CD1c-positive myeloid dendritic cell (primary cell): ENCODE data around the gene KMT2A.
"Not testable (repeated sequence)": the region's sequence is repeated elsewhere in the genome, so short reads cannot be mapped to it uniquely, and the experiment has no call there.

Experiments used
- DNase-seq: peaks from one replicate; pipeline ENCODE4 v3.0.0-alpha.2; 2016; ENCODE audit errors: extremely low spot score

KMT2A gene

DNA sequence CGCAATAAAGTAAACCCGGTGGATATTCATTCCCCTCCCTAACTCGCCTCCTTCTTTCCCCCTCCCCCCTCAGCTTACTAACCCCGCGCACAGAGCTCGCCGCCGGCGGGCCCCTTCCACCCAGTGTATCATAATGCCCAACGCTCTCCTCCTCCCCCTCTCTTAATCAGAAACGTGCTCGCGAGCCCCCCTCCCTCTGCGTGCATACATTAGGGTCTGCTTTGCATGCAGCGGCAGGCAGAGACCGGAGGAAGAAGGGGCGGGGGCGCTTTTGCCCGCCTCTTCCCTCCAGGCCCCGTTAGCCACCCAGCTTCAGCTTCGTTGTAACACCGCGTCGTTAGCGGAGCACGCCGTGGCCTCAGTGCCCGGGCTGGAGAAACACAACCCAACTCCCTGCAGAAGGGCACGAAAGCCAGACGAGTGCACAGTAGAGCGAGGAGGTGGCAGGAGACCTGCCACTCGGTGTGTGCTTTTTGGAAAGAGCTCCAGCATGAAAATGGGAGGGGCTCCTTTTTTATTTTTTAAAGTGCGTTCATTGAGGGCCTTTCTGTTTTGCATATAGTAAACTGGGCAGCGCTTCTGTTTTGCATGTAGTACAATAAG, 901 bp upstream of the KMT2A start:
- peak; percentile 57 for DNase-seq

DNA sequence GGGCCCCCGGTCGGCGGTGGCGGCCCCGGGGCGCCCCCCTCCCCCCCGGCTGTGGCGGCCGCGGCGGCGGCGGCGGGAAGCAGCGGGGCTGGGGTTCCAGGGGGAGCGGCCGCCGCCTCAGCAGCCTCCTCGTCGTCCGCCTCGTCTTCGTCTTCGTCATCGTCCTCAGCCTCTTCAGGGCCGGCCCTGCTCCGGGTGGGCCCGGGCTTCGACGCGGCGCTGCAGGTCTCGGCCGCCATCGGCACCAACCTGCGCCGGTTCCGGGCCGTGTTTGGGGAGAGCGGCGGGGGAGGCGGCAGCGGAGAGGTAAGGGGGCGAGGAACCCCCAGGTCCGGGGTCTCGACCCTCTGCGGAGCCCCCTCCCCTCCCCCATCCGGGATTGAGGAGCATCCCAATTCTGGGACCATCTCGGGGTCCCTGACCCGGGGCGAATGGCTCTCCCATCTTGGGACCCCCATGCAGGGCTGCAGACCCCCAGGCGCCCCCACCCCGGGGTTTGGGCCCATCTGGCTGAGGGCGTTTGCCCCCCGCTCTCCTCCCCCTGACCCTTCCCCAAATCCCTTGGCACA, 431 bp downstream of the KMT2A start:
- DNase-seq = no peak

DNA sequence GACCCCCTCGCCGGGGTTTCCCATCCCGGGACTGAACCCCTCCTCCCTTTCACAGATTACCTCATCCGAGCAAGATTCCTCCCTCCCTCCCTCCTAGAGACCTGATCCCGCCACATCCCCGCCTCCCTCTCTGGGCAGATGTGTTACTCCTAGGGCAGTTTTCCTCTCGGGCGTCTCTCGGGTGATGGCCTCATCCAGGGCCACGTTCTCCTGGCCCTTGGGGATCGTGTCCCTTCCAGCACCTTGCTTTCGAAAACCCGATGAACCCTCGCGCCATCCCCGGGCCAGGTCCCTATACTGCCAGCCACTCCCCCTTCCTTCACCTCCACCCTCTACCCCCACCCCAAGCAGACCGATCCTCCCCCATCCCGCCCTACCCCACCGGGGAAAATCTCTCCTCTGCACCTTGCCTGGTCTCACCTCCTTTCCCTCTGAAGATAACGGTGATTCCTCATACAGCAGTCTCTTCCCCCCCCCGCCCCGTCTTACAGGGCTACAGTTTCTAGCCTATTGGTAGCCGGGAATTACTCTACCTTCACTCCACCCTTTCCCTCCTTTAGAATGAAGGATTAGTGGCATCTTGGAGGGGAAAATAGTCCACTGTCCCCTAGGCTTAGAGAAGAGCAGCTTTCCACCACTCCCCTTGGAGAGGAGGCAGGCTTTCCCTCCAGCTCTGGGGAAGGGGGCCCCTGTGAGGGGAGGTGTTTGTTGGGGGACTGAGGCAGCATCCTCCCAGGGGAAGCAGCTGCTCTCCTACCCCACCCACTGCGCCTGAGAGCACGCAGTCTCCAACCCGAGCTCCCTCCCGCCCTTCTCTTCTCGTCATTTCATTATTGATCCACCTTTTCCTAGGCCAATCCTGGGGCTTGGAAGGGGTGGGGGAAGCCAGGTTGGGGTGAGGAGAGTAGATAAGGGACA, 1.2 kb downstream of the KMT2A start:
- peak; percentile 10 for DNase-seq

DNA sequence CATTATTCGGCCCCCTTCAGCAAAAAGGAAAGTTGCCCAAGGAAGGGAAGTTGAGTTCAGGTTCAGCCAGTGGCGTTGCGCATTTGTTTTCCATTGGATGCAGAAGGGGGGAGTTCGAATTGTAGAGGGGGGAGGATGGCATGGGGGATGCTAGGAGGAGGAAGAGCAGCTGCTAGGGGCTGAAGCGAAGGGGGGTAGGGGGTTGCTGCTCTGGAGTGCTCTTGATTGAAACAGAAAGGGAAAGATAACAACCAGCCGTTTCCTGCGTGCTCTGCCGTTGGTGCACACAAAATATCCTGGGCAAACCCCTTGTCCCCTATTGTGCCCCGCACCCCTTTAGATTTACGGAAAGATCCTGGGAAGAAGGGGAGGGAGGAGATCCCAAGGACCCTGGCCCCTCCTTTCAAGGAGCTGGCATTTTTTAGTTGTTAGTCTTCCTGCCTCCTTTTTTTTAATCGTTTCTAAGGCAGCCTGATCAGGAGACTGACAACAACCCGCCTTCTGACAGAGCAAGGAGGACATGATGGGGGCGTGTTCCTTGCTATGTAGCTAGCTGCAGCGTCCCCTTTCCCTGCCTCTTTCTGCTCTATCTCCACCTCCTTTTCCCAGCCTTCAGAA, 2.1 kb downstream of the KMT2A start:
- DNase-seq = peak; percentile 47

DNA sequence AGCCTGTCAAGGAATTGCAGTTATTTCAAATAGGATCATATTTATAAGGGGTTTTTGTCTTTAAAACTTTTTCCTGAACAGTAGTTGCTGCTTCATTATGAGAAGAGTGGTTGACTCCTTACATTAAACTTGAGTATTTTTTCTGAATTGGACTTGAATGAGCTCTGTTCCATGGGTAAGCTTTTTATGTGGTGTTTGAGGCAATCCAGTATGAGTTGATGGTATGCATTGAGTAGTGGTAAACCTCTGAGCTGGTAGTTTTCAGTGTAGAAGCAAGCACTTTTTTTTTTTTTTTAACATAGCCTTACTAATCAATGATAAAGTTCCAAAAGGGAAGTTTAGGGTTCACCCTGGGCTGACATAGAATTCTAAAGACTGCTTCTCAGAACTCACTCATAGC, 3.4 kb downstream of the KMT2A start:
- DNase-seq = no peak

DNA sequence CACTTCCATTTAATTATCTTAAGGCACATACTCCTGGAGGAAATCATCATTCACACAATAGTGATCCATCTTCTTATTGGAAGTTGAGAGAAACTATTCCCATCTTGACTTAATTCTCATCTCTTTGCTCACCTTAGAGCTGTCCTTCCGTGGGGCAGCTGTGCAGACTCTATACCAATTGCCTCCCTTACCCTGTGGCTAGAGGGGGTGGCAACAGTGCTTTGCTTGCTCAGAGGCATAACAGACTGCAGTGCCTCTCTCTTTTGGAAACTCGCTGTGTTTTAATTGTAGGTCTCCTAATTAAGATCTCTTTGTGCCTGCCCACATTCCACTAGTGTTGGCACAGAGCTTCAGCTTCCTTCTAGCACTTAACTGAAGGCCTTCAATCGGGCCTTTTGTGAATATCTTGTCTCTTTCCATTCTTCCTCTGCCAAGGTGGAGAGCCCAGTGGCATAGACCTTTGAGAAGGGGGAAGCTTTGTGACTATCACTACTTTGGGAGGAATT, 5.5 kb downstream of the KMT2A start:
- DNase-seq = no peak

DNA sequence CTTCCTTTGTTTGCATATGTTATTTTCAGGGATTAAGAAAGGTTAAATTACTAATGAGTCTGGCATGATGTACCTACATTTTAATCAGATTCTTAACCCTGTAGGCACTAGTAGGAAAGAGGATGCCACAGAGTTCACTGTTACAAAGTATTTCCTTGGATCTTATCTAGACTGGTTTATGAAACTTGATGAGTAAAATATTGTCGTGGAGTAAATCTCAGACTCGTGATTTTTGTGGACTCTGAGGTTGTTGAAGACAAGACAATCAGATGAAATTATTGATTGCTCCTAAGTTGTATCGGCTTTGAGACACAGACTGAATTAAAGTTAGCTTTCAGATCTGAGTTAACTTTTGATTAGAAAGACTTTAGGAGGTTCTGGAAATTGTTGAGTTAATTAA, 6.0 kb downstream of the KMT2A start:
- no peak for DNase-seq

DNA sequence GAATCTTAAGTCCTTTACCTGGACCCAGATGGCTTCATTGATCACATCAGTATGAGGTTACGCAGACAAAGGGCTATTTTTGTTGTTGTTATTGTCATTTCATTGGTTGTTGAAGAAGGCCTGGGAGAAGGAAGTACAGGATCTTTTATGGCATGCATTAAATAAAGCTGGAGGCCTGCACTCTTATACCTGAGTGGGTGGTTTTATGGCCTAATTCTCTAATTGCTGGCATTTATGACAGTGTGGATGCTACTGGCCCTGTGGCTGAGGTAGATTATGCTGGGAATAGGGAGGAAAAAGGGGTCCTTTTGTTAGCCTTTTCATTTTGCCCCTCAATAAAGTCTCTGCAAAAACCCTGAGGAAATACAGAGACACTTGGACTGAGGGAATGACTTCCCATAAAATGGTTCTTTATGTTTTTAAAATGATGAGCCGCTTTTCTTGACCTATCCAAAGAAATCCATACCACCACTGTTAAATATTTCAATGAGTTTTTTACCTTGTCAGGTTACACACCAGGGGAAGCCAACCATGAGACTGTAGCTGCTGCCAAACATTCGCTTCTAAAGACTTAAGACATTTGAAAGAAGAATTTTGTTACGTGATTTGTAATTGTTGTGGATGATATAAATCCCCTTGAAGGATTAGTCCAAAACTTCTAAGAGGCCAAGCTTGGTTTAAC, 6.8 kb downstream of the KMT2A start:
- no peak for DNase-seq

DNA sequence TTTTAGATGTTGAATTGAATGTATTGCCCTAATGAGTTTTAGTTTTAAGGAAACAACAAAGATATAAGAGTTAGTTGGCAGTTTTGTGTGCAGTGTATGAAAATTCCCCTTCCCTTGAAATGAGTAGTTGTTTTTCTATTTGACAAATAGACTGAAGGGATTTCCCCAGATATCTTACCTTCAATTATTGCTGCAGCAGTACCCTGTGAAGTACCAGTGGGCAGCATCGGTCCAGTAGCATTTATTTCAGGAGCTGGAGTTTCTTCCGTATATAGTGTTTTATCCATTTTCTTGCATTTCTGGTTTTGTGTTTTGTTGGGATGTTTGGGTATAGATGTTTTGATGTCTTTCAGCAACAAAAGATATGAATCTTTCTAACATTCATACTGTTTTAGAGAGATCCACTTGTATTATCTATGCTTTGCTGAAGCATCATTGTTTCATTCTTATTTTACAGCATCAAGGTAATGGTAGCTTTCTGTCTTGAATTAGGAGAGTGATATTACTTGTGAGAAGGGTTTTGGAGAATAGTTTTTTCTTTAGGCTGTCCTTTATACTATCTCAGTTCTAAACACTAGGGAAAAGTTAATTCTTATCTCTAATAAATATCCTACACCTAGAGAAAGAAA, 7.4 kb downstream of the KMT2A start:
- DNase-seq = no peak

DNA sequence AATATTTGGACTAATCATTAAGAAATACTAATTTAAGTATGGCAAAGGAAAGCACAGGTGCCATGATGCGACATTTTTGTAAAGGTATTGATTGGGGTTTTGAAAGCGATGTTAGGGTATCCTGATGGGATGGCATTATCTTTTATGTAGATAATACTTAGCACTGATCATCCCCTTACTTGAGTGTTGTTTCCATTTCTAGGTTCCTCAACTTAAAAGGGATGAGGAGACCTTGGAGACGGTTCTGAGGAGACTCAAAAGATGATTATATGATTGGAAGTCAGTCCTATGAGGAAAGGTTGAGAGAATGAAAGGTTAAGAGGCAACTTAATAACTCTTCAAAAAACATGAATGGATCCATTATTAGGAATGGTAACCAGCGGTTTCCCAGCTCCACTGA, 11.1 kb downstream of the KMT2A start:
- DNase-seq = no peak

DNA sequence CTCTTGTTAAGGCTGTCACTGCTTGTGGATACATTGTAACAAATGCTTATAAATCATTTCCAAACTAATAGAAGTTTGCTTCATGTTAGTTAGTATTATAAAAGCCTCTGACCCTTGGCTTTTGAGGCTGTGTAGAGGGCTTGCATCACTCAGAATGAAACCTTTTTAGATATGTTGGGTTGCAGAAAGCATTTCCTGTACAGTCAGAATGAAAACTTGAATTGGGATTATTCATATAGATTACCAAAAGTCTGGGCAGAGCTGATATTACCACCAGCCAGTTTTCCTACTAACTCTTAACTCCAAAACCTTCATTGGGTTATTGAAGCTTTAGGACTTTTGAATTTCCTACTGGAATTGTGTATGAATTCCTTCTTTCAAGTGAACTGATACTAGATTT, 12.0 kb downstream of the KMT2A start:
- DNase-seq = peak; percentile 7

DNA sequence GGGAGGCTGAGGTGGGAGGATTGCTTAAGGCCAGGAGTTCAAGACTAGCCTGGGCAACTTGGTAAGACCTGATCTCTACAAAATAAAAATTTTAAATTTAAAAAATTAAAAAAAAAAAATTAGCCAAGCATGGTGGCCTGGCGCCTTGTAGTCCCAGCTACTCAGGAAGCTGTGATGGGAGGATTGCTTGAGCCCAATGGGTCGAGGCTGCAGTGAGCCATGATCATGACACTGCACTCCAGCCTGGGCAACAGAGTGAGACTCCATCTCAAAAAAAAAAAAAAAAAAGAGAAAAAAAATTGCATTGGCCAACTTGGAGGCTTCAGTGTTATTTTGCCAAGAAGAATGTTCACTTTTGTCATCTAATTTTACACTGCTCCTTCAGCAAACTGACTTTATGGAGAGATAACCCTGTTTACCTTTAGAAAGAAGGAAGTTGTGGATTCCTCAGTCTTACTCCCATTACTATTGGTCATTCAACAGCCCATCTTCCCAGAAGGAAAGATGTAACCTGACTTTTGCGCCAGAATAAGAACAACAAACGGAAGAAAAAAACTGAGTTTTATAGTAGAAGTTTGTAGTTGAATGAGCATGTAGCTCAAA, 13.1 kb downstream of the KMT2A start:
- DNase-seq = no peak

DNA sequence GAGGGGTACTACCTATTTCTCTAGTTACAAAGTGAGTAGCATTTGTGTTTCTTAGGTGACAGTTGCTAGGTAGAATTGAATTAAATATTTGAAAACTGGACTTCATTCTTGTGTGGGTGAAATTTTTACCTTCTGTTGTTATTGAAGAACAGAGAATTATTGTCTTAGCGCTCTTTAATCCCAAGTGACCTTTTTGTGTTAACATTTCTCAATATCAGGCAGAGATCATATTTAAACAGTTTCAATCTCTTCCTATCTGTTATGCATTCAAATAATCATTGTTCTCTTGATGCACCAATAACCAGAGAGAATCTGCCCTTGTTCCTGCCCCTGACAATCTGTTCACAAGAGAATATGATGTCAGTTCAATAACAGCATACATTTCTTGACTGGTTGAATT, 14.2 kb downstream of the KMT2A start:
- no peak for DNase-seq

DNA sequence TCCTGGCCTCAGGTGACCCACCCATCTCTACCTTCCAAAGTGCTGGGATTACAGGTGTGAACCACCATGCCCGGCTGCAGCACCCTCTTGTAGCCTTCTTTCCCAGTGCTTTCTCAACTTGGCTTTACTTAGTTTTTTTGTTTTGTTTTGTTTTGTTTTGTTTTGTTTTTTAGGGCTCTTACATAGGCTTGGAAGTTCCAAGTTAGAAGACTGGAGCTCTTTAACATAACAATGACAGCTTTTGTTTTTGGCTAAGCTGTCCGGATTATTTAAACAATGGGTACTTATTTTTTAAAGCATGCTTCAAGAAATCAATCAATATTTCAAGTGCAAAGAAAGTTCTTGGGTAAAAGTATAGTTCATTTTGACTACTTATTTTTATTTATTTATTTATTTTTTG, 25.9 kb downstream of the KMT2A start:
- no peak for DNase-seq

DNA sequence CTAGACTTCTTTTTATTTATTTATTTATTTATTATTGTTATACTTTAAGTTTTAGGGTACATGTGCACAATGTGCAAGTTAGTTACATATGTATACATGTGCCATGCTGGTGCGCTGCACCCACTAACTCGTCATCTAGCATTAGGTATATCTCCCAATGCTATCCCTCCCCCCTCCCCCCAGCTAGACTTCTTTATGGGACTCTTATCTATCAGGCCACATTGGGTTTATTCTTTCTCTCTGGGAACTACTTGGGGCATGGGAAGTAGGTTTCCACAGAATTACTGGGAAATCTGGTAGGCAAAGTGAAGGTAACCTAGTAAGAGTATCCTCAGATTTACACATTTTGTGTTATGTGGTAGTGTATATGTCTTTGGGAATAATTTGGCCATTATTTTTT, 32.7 kb downstream of the KMT2A start:
- DNase-seq = not testable (repeated sequence)

DNA sequence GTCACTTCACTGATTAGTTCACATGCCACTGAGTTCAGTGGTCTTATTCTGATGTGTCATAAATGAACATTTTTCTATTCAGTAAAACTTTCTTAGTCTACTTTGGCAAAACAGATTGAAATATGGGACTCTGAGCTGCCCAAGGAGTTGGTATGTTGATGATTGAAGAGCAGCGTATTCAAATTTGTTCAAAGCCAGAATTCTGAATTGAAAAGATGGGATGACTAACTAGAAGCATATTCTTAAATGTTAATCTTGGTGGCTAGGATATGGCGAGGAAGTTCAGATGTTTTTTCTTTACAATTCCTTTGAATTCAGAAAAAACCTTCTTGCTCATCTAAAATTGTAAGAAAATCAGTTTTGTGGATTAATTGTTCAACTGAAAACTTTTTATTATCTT, 34.7 kb downstream of the KMT2A start:
- no peak for DNase-seq

DNA sequence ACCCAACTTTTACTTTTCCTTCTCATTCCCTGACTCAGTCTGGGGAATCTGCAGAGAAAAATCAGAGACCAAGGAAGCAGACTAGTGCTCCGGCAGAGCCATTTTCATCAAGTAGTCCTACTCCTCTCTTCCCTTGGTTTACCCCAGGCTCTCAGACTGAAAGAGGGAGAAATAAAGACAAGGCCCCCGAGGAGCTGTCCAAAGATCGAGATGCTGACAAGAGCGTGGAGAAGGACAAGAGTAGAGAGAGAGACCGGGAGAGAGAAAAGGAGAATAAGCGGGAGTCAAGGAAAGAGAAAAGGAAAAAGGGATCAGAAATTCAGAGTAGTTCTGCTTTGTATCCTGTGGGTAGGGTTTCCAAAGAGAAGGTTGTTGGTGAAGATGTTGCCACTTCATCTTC, 37.2 kb downstream of the KMT2A start:
- DNase-seq = no peak

DNA sequence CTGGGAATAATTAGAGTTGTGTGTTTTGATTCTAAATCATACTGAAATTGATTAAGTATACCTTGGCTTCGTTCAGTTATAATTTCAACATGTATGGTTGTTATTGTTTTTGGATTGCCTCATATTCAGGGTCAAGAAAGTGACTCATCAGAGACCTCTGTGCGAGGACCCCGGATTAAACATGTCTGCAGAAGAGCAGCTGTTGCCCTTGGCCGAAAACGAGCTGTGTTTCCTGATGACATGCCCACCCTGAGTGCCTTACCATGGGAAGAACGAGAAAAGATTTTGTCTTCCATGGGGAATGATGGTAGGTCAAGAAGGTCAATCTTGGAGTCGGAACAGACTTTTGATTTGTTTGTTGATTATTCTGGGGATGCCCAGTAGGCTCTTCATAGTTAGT, 40.4 kb downstream of the KMT2A start:
- no peak for DNase-seq

DNA sequence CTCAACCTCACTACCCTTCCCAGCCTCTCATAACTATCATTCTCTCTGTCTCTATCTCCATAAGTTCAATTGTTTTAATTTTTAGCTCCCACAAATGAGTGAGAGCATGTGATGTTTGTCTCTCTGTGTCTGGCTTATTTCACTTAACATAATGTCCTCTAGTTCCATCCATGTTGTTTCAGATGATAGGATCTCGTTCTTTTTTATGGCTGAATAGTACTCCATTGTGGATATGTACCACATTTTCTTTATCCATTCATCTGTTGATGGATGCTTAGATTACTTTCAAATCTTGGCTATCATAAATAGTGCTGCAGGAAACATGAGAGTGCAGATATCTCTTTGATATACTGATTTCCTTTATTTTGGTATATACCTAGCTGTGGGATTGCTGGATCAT, 44.9 kb downstream of the KMT2A start:
- not testable (repeated sequence) for DNase-seq

DNA sequence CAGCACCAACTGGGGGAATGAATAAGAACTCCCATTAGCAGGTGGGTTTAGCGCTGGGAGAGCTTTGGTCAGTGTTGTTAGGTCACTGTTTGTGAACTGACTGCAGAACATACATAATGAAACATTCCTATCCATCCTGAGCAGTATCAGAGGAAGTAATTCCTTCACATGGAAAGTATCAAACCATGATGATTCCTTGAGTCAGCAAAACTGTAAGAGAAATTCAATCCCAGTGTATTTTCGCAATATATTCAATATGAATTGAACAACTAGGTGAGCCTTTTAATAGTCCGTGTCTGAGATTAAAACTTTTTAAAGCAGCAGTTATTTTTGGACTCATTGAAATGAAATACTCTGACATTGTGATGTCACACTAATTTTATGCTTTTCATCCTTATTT, 48.1 kb downstream of the KMT2A start:
- DNase-seq = no peak

DNA sequence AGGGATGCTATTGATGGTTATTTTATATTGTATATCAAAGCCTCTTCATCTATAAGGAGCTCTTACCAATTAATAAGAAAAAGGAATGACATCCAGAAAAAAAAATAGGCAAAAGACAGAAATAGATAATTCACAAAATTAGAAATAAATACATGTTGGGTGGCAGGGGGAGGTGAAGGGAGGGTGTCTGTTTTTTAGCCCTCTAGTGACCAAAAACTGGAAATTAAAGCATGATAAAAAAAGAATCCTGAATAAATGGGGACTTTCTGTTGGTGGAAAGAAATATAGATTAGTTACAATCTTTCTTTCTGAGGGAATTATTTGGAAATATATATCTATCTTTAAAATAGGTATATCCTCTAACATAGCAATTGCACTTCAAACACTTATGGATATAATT, 49.0 kb downstream of the KMT2A start:
- no peak for DNase-seq
